Measurements from ENCODE around the gene RNASE8. TPM values are rescaled to one million over a fixed set of nuclear protein-coding genes. Genes with fewer than 3 reads are reported as not detected.

The RNASE8 gene
- total RNA-seq, 1 experiment from 2014 or later: not detected

GRCh38 chr14:21083565-21084325, 26.1 kb downstream of the RNASE8 start:
- H3K9me3 ChIP-seq (ENCODE audit: control insufficient read depth, insufficient read depth, low read depth, low read length): no peaks in the 10 kb centered on the region
- intact Hi-C loops (cut with micrococcal nuclease; ENCODE audit: unreplicated experiment) (no loop called here), in situ Hi-C loops (cut with HindIII; ENCODE audit: low pct_unique_long_range_greater_than_20kb, low sequenced_read_pairs) (no loop called here)
- no peak overlapping the region for H3K4me3 ChIP-seq (ENCODE audit: low read depth in 2 of 2, low read length in 2 of 2)
- ChIA-PET POLR2A (no interaction called here), CTCF (interaction anchor here (0.6 kb wide), 1 partner anchor 86 kb away, joined by 14 read pairs; no protein-coding TSS in a partner anchor)
- no peaks in the 10 kb centered on the region for H3K4me1 ChIP-seq (ENCODE audit: control insufficient read depth, insufficient read depth, low read length)
- H3K27me3 ChIP-seq (ENCODE audit: control insufficient read depth, insufficient read depth, low read length): no peaks in the 10 kb centered on the region
- no peak overlapping the region for H3K27ac ChIP-seq (ENCODE audit: low read length)
- ATAC-seq: no peak
- no TSS peak for BruUV-seq (replicated peaks)
- no peaks in the 10 kb centered on the region for H3K36me3 ChIP-seq (ENCODE audit: control insufficient read depth, insufficient read depth, low read length)
- no peak for DNase-seq (ENCODE audit: low read depth, low spot score)
- TF ChIP-seq CTCF (IDR thresholded peaks at IDR 0.05): no peak
- TF ChIP-seq SIN3A (IDR thresholded peaks at IDR 0.05; ENCODE audit: borderline replicate concordance, insufficient read depth, low read depth, low read length): no peak
- TF ChIP-seq REST (IDR thresholded peaks at IDR 0.05; ENCODE audit: insufficient read depth in 1 of 2, low read depth in 2 of 2, low read length in 1 of 2): no peak
- TF ChIP-seq POLR2AphosphoS5 (IDR thresholded peaks at IDR 0.05; ENCODE audit: low read depth, low read length): no peak
- TF ChIP-seq TCF7L2 (IDR thresholded peaks at IDR 0.05; ENCODE audit: low read depth, low read length): no peak

- Histone ChIP-seq H3K9me3 (ENCODE audit: control insufficient read depth, insufficient read depth, low read depth, low read length) (no peaks in the 10 kb centered on the region), H3K27ac (ENCODE audit: low read length) (no peak overlapping the region), H3K4me1 (ENCODE audit: control insufficient read depth, insufficient read depth, low read length) (no peaks in the 10 kb centered on the region), H3K4me3 (ENCODE audit: low read depth in 2 of 2, low read length in 2 of 2) (no peak overlapping the region), H3K36me3 (ENCODE audit: control insufficient read depth, insufficient read depth, low read length) (no peaks in the 10 kb centered on the region), H3K27me3 (ENCODE audit: control insufficient read depth, insufficient read depth, low read length) (no peaks in the 10 kb centered on the region)
- no peak for DNase-seq (ENCODE audit: low read depth, low spot score)
- POLR2A ChIA-PET: no interaction called here
- CTCF ChIA-PET: no interaction called here
- no peak for TF ChIP-seq SIN3A (IDR thresholded peaks at IDR 0.05; ENCODE audit: borderline replicate concordance, insufficient read depth, low read depth, low read length)
- no peak for TF ChIP-seq CTCF (IDR thresholded peaks at IDR 0.05)
- no peak for TF ChIP-seq POLR2AphosphoS5 (IDR thresholded peaks at IDR 0.05; ENCODE audit: low read depth, low read length)
- TF ChIP-seq REST (IDR thresholded peaks at IDR 0.05; ENCODE audit: insufficient read depth in 1 of 2, low read depth in 2 of 2, low read length in 1 of 2): no peak
- TF ChIP-seq TCF7L2 (IDR thresholded peaks at IDR 0.05; ENCODE audit: low read depth, low read length): no peak
- in situ Hi-C loops (cut with HindIII; ENCODE audit: low pct_unique_long_range_greater_than_20kb, low sequenced_read_pairs) (no loop called here), intact Hi-C loops (cut with micrococcal nuclease; ENCODE audit: unreplicated experiment) (no loop called here)
- ATAC-seq: no peak
- no TSS peak for BruUV-seq (replicated peaks)
Observed at GRCh38 chr14:21084396-21084795, 26.8 kb downstream of the RNASE8 start.

Measured in Panc1 (cell line).